Bronchial epithelial cell (primary cell): ENCODE data around the gene RIN2. TPM values are rescaled to one million over a fixed set of nuclear protein-coding genes. Genes with fewer than 3 reads are reported as not detected.

Experiments
- DNase-seq: peaks from one replicate; pipeline ENCODE4 v3.0.0-alpha.2; 2010; ENCODE audit warnings: low read depth
- FAIRE-seq: peaks from 2 replicates; lab custom pipeline; 2011; peaks lifted over from hg19 to GRCh38; lab: Jason Lieb, UNC
- H3K27me3 ChIP-seq: 2 replicates; pipeline ENCODE4 v1.5.1; 2011; ENCODE audit warnings: low read length; ENCODE audit not compliant: control insufficient read depth, insufficient read depth
- H3K36me3 ChIP-seq: 2 replicates; pipeline ENCODE4 v1.5.1; 2011; ENCODE audit warnings: low read length; ENCODE audit not compliant: control insufficient read depth, insufficient read depth
- H3K4me3 ChIP-seq: 2 replicates; pipeline ENCODE4 v1.5.1; 2011; ENCODE audit warnings: mild to moderate bottlenecking, low read depth, low read length, control low read depth
- CTCF ChIP-seq: IDR thresholded peaks from 2 replicates; pipeline ENCODE4 v1.5.1; 2011; ENCODE audit warnings: mild to moderate bottlenecking, moderate library complexity, low read length, control low read depth, inconsistent platforms; ENCODE audit not compliant: insufficient read depth, severe bottlenecking
- total RNA-seq: library from RNA; depleted of rRNA; stranded (reverse); fragments of >200 nt; gene quantifications from 2 replicates; pipeline ENCODE4 v1.2.1, GENCODE V29; 2014

Gene RIN2
- total RNA-seq, 1 donor from 2014 or later: 41.1 TPM

DNA sequence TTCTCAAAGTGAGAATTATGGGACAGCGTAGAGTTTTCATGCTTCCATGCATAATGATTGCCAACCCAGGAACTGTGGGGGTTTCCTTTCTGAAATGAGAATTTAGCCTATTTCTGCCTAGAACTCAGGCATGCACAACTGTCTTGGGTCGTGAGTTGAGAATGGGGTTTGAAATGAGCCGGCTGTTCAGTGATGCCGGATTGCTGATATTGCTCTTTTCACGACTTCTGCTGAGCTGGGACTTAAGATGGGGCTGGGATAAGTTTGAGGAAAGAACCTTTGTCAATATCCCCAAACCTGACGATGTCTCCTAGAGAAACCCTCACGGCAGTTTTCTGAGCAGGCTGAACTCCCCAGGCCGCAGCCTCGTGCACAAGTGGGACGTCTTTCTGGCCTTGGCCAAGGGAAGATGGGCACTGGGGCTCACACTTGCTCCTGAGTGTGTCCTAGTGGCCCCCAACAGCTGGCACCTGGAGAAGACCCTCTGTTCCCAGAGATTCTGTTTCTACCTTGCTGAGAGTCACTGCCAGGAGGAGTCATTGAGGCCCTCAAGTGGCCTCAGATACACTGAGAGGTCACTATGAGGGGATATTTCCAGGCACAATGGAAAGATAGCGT is 34.1 kb upstream of the RIN2 start:
- H3K4me3 ChIP-seq: no peak overlapping the region
- H3K27me3 ChIP-seq: no peaks in the 10 kb centered on the region
- FAIRE-seq (no peak), DNase-seq (no peak)
- no peak for TF ChIP-seq CTCF
- H3K36me3 ChIP-seq: no peaks in the 10 kb centered on the region

DNA sequence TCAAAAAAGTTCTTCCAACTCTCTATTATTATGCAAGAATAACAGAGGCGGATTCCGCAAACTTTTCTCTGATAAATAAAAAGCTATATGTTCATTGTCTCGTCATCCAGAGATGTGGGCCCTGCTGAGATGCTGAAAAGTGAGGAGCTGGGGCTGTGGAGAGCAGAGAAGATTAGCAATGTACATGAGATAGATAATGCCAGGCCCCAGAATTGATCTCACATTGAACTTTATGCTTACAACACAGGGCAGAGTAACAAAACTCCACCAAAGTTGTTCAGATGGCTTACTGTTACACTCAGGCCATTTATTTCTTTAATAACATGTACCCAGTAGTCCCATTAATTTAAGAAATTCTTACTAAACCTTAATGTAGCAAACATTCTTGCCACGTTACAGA is 32.7 kb upstream of the RIN2 start:
- no peak for FAIRE-seq
- DNase-seq: no peak
- no peaks in the 10 kb centered on the region for H3K27me3 ChIP-seq
- no peak overlapping the region for H3K4me3 ChIP-seq
- TF ChIP-seq CTCF: no peak
- H3K36me3 ChIP-seq: no peaks in the 10 kb centered on the region

GRCh38 chr20:19725814-19726525 is 32.1 kb upstream of the RIN2 start:
- no peak overlapping the region for H3K4me3 ChIP-seq
- TF ChIP-seq CTCF: no peak
- DNase-seq (peak; percentile 78), FAIRE-seq (no peak)
- no peaks in the 10 kb centered on the region for H3K36me3 ChIP-seq
- no peaks in the 10 kb centered on the region for H3K27me3 ChIP-seq

DNA sequence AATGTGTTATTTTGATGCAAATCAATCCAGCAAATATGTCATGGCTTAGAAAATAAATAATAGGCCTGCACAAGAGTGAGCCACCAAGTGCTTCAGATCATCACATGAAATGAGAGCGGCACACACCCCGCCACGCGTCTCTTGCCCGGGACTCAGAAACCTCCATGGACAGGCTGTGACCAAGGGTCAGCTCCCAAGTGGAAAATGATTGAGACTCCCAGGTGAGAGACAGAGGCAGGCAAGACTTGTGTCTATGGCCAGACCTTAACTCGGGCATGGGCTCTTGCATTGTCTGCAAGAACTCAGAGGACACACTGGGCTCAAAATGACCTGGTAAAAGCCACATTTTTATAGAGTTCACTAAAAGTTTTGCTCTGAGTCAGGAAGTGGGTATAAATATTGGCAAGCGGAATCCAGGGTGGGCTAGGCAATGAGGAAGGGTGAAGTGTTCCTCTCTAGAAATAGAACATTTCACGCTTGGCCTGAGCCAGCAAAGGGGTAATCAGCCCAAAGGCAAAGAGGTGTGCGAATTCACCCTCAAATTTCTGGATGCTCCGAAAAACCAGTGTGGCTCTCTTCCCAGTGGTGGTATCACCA is 30.7 kb upstream of the RIN2 start:
- DNase-seq (no peak), FAIRE-seq (no peak)
- H3K27me3 ChIP-seq: no peaks in the 10 kb centered on the region
- no peaks in the 10 kb centered on the region for H3K36me3 ChIP-seq
- TF ChIP-seq CTCF: no peak
- no peak overlapping the region for H3K4me3 ChIP-seq

- Histone ChIP-seq H3K27me3 (no peaks in the 10 kb centered on the region), H3K4me3 (no peak overlapping the region), H3K36me3 (no peaks in the 10 kb centered on the region)
- TF ChIP-seq CTCF: no peak
- DNase-seq: no peak
- FAIRE-seq: no peak
Observed at GRCh38 chr20:19729672-19730071, 28.4 kb upstream of the RIN2 start.
